ENCODE data around the gene VAV3.

DNA sequence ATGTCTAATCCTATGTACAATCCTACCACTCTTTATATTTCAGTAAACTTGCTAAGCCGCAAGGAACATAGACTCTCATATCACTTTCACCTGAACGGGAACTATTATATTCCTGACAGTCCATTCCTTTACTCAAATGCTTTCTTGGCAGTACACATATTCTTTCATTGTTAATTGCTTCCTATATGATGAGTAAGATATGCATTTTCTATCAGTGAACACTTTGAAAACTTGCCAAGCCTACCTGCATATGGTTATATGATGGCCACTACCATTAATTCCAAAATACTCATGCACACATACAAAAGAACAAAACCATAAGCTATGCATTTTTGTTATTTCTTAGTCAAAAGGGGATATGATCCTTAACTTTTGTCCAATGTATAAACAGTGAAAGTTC, 341.5 kb downstream of the VAV3 start:
- TF ChIP-seq, protein P1, sequence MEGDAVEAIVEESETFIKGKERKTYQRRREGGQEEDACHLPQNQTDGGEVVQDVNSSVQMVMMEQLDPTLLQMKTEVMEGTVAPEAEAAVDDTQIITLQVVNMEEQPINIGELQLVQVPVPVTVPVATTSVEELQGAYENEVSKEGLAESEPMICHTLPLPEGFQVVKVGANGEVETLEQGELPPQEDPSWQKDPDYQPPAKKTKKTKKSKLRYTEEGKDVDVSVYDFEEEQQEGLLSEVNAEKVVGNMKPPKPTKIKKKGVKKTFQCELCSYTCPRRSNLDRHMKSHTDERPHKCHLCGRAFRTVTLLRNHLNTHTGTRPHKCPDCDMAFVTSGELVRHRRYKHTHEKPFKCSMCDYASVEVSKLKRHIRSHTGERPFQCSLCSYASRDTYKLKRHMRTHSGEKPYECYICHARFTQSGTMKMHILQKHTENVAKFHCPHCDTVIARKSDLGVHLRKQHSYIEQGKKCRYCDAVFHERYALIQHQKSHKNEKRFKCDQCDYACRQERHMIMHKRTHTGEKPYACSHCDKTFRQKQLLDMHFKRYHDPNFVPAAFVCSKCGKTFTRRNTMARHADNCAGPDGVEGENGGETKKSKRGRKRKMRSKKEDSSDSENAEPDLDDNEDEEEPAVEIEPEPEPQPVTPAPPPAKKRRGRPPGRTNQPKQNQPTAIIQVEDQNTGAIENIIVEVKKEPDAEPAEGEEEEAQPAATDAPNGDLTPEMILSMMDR (IDR thresholded peaks at IDR 0.05; ENCODE audit: insufficient read depth, low read depth, low read length), result no peak
- no peak for TF ChIP-seq EZH2 (IDR thresholded peaks at IDR 0.05; ENCODE audit: insufficient read depth, low read length)

All from astrocyte (in vitro differentiated cells and primary cell).